Raji (cell line): ENCODE measurements around the gene GNLY.

Experiments
- POLR2A ChIP-seq: IDR thresholded peaks from 2 replicates; pipeline ENCODE4 v1.6.1; 2011; ENCODE audit warnings: low read depth, low read length, control low read depth; ENCODE audit not compliant: insufficient read depth

GNLY gene

DNA sequence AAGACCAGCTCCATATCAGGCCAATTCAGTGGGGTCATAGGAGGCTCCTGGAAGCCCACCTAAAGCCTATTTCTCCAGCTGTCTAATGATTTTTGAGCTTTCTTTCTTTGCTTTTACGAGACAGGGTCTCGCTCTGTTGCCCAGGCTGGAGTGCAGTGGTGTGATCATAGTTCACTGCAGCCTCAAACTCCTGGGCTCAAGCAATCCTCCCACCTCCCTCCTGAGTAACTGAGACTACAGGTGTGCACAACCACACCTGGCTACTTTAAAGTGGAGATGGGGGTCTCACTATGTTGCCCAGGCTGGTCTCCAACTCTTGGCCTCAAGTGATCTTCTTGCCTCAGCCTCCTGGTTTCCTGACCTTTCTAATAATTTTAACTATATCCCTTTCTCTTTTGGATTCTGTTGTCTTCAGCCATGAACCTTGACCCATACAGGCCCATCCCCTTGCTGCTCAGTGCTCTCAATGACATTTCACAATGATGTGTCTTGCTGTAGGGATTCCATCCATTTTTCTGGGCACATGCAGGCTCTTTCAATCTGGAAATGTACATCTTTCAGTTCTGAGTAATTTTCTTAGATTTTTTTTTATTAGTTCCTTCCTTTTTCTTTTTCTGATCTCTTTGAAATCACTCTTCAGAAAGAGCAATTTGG, 29.7 kb downstream of the GNLY start:
- no peak for TF ChIP-seq POLR2A

DNA sequence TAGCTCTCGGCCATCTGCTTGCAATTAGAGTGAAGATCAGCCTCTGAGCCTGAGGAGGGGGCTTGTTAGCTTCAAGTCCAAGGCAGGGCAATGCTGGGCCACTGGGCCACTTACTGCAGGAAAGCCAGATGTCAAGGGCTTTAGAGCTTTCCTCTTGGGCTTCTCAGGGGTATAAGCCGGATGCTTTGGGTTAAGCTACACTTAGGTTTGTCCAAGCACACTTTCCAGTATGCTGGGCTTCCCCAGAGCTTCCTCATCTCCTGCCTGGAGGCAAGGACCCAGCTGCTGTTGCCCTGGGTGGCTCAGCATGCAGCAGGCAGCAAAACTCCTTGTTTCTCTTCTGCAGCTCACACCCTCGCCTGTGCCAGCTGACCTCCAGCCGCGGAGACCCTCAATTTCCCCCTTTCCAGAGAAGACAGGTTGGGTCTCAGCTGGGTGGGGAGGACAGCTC, 30.6 kb downstream of the GNLY start:
- TF ChIP-seq POLR2A, result no peak

DNA sequence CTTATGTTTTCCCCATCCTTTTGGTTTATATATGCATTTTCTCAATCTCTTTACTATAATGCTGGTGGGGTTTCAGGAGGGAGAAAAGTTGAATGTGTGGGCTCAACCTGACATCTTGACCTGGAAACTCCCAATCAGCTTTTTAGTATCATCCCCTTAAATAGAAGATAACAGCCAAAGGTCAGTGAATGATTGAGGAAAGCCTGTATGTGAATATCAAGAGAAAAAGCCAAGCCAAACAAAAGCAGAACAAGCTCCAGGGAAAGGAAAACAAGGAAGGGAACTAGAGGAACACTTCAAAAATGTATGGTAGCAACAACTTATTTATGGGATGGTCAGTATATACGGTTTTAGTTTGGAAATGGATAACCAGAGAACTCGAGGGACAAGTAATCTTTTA, 31.3 kb downstream of the GNLY start:
- no peak for TF ChIP-seq POLR2A

DNA sequence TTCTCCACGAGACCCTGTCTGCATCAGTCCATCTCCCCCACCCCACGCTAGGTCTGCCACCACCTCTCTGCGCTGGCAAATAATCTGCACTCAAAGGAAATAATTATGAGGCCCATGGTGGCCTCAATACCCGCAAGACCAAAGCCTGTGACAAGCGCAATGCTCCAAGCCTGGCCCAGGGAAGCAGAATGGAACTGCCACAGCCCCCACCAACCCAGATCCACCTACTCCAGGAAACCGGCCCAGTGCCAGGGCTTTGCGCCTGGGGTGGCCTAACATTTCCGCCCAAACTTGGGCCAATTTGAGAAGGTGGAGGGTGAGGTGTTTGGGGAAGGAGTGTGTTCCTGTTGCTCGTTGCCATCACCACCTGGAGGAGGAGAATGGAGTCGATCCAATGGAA, 33.6 kb downstream of the GNLY start:
- TF ChIP-seq POLR2A, result no peak

DNA sequence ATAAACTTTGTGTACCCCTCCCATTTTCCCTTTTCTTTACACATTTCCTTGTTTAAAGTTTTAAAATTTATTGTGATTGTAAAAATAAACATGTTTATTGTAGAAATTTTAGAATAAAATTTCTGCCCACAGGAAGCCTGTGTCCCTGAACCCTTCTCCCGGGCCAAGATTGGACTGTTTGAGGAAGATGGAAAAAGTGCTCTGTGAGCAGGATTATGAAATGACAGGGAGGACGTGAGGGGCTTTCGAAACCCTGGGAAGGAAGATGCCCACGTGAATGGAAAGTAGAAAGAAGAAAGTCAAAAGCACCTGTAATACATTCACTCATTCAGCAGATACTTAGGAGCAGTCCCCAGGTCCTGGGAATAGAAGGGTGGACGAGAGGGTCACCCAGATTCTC, 34.2 kb downstream of the GNLY start:
- TF ChIP-seq POLR2A, result no peak

DNA sequence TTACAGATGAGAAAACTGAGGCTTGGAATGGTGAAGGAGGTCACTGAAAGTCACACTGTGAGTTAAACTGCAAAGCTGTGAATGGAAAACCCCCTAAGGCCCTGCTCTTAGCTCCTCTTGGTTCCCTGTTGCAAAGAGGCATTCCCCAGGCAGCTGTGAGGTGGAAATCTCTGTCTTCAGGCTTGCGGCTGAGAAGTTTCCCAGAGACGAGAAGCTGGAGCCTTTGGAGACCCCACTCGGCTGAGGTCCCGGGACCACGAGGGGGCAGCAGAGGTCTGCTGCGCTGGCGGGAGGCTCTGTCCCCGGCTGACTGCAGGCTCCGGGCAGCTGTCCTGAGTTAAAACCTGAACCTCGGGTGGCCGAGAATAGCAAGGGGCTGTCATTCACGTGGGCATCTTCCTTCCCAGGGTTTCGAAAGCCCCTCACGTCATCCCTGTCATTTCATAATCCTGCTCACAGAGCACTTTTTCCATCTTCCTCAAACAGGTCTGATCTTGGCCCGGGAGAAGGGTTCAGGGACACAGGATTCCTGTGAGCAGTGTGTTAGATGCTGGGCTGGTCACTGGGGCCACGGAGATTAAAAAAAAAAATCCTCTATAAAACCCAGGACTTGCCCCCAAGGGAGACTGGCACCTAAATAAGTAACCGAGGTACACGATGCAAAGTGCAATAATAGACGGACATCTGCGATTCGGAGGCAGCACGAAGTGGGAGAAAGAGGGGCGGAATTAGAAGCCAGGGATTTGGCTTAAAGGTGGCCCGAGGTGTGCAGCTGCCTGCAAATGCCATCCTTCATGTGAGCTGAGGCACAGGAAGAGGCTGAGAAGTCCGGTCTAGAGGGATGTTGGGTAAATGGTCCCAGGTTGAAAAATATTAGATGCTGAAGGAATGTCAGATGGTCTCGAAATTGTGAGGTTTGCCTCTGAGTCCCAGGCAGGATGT, 35.0 kb downstream of the GNLY start:
- TF ChIP-seq POLR2A, result no peak

DNA sequence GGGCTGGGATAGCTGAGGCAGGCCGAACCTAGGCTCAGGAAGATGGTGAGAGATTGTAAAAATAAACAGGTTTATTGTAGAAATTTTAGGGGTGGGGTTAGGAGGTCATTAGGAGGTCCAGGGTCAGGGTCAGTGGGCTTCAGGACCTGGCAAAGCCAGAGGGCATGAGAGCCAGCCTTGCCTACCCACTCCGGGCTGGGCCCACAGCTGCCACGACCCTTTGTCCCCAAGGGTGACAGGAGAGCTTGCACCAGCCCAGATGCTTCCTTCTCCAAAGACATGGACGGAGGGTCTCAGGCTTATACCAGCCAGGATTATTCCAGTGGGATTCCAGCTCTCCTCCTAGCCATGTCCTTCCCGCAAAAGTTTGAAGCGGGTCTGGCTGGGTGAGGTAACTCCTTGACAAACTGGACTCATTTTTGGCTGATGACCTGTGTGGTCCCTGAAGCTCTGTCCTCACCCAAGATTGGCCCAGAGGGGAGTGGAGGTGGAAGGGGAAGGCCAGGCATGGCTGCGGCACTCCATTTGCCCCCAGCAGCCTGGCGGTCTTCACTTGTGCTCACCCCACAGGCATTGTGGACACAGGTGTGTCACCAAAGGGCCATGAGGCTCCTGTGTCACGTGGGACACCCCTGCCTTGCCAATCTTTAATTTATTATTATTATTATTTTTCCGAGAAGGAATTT, 35.8 kb downstream of the GNLY start:
- TF ChIP-seq POLR2A, result no peak

DNA sequence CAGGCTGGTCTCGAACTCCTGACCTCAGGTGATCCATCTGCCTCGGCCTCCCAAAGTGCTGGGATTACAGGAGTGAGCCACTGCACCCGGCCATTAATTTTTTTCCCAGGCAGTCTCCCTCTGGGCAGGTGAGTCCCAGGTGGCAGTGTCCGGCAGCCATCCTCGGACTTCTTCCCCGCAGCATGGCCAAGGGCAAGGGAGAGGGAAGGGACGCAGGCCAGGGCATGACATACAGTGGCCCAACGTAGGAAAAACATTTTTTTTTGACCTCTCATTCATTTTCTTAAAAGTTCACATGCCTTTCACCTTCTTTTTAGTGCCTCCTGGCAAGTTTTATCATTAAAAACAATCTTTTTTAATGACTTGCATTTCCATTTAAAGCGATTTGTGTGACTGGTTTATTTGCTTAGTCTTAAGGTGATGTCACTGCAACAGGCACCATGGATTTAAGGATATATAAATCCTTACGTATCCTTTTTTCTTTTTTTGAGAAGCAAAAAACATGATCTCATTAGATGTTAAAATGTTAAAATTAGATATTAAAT, 36.6 kb downstream of the GNLY start:
- no peak for TF ChIP-seq POLR2A

DNA sequence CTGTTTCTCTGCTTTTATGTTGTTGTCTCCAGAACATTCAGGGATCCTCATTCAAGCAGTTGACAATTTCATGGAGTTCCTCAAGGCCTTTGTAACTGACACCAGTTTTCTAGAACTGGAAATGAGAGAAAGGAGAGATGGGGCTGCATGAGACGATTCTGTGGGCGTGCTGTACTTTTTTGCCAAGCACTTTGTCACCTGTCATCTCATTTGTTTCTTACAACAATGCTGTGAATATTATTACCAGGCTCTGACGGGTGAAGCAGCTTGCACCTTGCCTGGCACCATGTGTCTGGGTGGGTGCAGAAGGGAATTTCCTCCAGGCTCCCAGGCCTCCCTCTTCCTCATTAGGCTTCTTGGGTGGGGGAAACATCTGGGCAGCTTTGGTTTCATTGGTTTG, 37.4 kb downstream of the GNLY start:
- no peak for TF ChIP-seq POLR2A

DNA sequence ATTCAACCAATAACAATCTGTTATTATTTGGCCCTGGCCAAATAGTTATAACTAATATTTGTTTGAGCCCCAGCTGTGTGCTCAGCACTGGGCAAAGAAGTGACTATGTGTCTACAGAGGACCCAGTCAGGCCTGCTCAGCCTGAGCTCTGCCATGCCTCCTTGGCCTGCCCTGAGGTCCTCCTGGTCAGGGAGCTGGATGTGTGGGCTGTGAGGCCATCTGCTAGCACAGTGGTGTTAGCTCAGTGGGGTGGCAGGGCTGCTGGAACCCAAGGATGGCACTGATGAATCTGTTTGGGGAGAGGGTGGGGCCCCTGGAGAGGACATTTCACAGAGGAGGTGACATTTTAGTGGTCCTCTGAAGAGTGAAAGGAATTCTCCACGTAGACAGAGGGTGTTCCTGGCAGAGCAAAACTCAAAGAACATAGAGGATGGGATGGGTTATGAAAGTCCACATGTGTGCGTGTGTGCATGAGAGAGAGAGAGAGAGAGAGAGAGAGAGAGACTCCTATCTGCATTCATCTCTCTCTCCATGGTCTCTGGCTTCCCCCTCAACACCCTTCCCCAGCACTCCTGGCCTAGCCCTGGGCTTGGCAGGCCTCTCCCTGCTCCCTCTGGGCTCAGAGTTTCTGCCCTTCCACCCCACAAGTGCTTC, 38.4 kb downstream of the GNLY start:
- no peak for TF ChIP-seq POLR2A

DNA sequence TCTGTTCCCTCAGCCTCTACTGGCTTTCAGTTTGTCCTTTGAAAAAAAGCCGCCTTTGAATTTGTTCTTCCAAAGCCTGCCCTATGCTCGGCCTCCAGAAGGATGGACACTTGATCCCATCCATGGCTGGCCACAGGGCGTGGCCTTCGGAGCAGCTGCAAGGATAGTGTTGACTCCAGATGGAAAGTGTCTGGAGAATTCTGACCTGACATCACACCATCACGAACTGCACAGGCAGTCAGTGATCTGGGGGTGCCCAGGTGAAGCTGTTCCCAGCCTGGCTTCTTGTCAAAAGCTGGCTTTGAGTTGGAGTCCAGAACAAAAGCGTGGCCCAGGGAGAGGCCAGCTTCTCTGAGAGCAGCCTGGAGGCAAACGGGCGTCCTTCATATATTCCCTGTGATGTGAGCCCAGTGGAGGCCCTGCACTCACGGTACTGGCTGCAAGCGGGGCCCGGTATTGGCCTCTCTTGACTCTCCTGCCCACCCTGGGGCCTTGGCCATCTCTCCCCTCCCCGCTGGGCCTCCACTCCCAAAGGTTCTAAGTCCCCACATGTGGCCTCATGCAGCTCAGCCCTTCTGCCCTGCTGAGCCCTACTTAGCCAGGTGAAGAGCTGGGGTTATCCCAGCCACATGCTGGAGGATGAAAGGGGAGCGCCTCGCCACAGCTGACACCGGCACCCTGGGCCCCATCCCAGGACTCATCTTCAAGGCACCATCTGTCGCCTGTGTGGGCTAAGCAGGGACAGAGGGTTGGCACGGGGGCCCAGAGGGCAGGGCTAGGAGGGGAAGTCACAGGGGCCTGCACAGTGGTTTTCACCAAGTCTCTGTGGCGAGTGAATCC, 39.2 kb downstream of the GNLY start:
- TF ChIP-seq POLR2A, result no peak

DNA sequence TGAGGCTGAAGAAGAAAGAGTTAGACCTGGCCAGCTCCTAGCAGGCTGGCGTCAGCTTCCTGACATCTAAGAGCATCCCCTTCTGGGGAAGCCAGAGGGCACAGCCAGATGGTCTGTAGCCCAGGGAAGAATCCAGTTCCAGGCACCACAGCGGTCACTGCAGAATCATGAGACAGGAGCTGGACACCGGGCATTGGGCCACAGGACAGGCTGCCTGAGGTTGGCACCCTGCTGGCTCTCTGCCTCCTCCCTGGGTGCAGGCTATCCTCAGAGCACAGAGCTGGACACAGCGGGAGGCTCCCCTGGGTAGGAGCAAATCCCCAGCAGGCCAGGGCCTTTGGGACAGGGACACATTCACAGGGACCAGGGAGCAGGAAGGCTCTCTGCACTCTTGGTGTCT, 39.9 kb downstream of the GNLY start:
- no peak for TF ChIP-seq POLR2A

DNA sequence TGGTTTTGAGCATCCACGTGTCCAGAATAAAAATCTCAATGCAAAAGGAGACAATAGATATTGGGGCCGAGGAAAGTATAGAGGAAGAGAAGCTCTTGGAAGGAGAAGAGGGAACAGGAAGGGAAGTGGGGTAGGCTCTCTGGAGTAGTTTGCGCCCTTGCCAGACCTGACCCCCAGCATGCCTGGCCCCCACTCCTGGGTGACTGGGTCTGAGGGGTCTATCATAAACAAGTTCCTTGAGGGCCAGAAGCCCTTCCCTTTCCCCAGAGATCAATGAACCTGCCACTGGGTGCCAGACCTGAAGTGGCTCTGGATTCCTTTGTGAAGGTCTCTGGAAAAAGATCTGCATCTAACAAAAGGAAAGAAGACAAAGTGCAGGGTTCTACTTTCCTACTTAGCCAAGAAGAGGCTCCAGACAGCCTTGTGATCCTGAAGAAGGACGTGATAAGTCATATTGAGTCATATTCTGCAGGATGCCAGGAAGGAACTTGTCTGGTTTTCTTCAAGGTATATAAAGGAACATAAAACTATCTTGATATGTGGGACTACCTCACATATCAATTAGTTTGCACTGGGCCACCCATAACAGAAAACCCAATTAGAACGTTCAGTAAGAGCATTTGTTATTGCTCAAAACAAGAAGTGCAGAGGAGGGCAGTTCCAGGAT, 40.9 kb downstream of the GNLY start:
- no peak for TF ChIP-seq POLR2A

DNA sequence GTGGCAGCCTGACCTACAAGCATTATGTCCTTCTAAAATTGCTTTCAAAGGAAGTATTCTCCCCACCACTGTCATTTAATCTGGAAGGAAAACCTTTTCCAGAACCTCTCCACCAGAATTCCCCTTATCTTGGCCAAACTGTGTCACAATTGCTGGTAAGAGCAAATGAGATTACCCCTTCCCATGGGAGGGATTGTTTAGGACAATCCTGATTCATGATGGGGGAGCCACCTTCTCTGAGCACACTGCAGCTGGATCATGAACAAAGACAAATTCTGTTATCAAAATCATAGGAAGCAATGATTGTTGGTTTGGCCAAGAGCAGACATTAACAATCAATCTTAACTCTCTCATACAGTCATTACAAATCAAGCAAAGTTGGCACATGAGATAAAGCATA, 41.5 kb downstream of the GNLY start:
- no peak for TF ChIP-seq POLR2A
